H1 (cell line): ENCODE results near the gene SH3BP2. TPM values are rescaled to one million over a fixed set of nuclear protein-coding genes. Genes with fewer than 3 reads are reported as not detected.

Experiments
- CTCF ChIA-PET: fragments of 300-600 bp; sonication (Branson Sonifier 250); formaldehyde crosslinking; loops from one replicate; lab custom pipeline; 2021; ENCODE audit not compliant: partially characterized antibody; lab: Charles Lee
- POLR2A ChIA-PET: fragments of 300-600 bp; sonication (Branson Sonifier 250); formaldehyde crosslinking; loops from one replicate; lab custom pipeline; 2021; ENCODE audit warnings: inconsistent platforms; ENCODE audit not compliant: partially characterized antibody; lab: Charles Lee
- DNase-seq, 2 experiments: peaks; one replicate each; pipeline versions ENCODE4 v3.0.0 to v3.0.0-alpha.2; 2010 to 2022; ENCODE audit warnings: low spot score in 2 of 2, low read depth in 1 of 2, mixed read lengths in 1 of 2
- FAIRE-seq: peaks from 2 replicates; lab custom pipeline; 2011; peaks lifted over from hg19 to GRCh38; lab: Jason Lieb, UNC
- H2AFZ ChIP-seq: 2 replicates; pipeline ENCODE4 v1.8.1; 2012; ENCODE audit warnings: low read length, inconsistent platforms
- H2AK5ac ChIP-seq: 2 replicates; pipeline ENCODE4 v1.6.1; 2013; ENCODE audit warnings: low read depth, low read length
- H2BK120ac ChIP-seq: replicated peaks from 2 replicates; pipeline ENCODE3; 2013; ENCODE audit warnings: low read depth, low read length, inconsistent platforms
- H2BK12ac ChIP-seq: 2 replicates; pipeline ENCODE4 v1.6.1; 2013; ENCODE audit warnings: low read depth, low read length
- H2BK15ac ChIP-seq: 2 replicates; pipeline ENCODE4 v1.6.1; 2013; ENCODE audit warnings: low read length
- H2BK20ac ChIP-seq: 2 replicates; pipeline ENCODE4 v1.6.1; 2013; ENCODE audit warnings: low read length
- H2BK5ac ChIP-seq: 2 replicates; pipeline ENCODE4 v1.6.1; 2013; ENCODE audit warnings: low read depth, low read length
- H3K14ac ChIP-seq: 2 replicates; pipeline ENCODE4 v1.6.1; 2013; ENCODE audit warnings: inconsistent platforms; ENCODE audit not compliant: insufficient read length
- H3K18ac ChIP-seq: 2 replicates; pipeline ENCODE4 v1.6.1; 2013; ENCODE audit warnings: low read length; ENCODE audit errors: extremely low read depth
- H3K23ac ChIP-seq: 2 replicates; pipeline ENCODE4 v1.6.1; 2013; ENCODE audit warnings: inconsistent platforms; ENCODE audit not compliant: insufficient read length
- H3K23me2 ChIP-seq: 2 replicates; pipeline ENCODE4 v1.6.1; 2013; ENCODE audit warnings: low read depth, low read length
- H3K27ac ChIP-seq: 2 replicates; pipeline ENCODE4 v1.6.1; 2011; ENCODE audit warnings: low read depth, low read length, inconsistent platforms
- H3K27me3 ChIP-seq, 4 experiments: replicated peaks in 1 of 4; 1 replicate in 1 of 4; 2 replicates in 3 of 4; pipeline versions ENCODE4 v1.6.1 to v1.8.1; 2011 to 2013; ENCODE audit warnings: low read length in 3 of 4, mild to moderate bottlenecking in 3 of 4, inconsistent platforms in 2 of 4, mixed read lengths in 2 of 4, moderate library complexity in 1 of 4; ENCODE audit not compliant: control insufficient read depth in 3 of 4, insufficient read depth in 3 of 4; ENCODE audit errors: extremely low read depth in 1 of 4
- H3K36me3 ChIP-seq, 4 experiments: 2 replicates each; pipeline versions ENCODE4 v1.6.1 to v1.8.1; 2011 to 2013; ENCODE audit warnings: mild to moderate bottlenecking in 4 of 4, low read length in 3 of 4, moderate library complexity in 2 of 4, control low read depth in 1 of 4, inconsistent platforms in 1 of 4; ENCODE audit not compliant: insufficient read depth in 4 of 4, control insufficient read depth in 2 of 4
- H3K4ac ChIP-seq: replicated peaks from 2 replicates; pipeline ENCODE3; 2013; ENCODE audit warnings: low read length, low read depth, mixed read lengths, inconsistent platforms; ENCODE audit not compliant: insufficient read length
- H3K4me1 ChIP-seq, 4 experiments: replicated peaks in 1 of 4; 1 replicate in 1 of 4; 2 replicates in 3 of 4; pipeline versions ENCODE4 v1.6.1 to v1.8.1; 2011 to 2013; ENCODE audit warnings: low read length in 3 of 4, inconsistent platforms in 2 of 4, mixed read lengths in 1 of 4; ENCODE audit not compliant: insufficient read depth in 4 of 4, control insufficient read depth in 3 of 4
- H3K4me2 ChIP-seq, 2 experiments: 2 replicates each; pipeline versions ENCODE4 v1.6.1 to v1.8.1; 2011 to 2013; ENCODE audit warnings: low read depth in 2 of 2, low read length in 2 of 2, control low read depth in 1 of 2, inconsistent platforms in 1 of 2, mild to moderate bottlenecking in 1 of 2; ENCODE audit not compliant: insufficient read depth in 1 of 2
- H3K4me3 ChIP-seq, 4 experiments: fragments of 200-600, 300-600 bp in 1 of 4; sonication (generic), shearing (Covaris generic), sonication (Bioruptor Twin) in 1 of 4; 2 replicates each; pipeline versions ENCODE4 v1.5.1 to v1.8.1; 2011 to 2016; ENCODE audit warnings: low read length in 4 of 4, low read depth in 3 of 4, control low read depth in 2 of 4, inconsistent platforms in 2 of 4, mild to moderate bottlenecking in 2 of 4, mixed read lengths in 1 of 4, moderate library complexity in 1 of 4; ENCODE audit not compliant: insufficient read depth in 2 of 4; ENCODE audit errors: extremely low read depth in 1 of 4
- H3K56ac ChIP-seq: replicated peaks from 2 replicates; pipeline ENCODE3; 2013; ENCODE audit warnings: low read depth, mild to moderate bottlenecking, mixed read lengths, low read length, inconsistent platforms; ENCODE audit not compliant: insufficient read length
- H3K79me1 ChIP-seq: 2 replicates; pipeline ENCODE4 v1.6.1; 2013; ENCODE audit warnings: low read depth, low read length, control low read depth
- H3K79me2 ChIP-seq, 2 experiments: 2 replicates each; pipeline versions ENCODE4 v1.6.1 to v1.8.1; 2012 to 2013; ENCODE audit warnings: low read length in 2 of 2, mild to moderate bottlenecking in 2 of 2, inconsistent platforms in 1 of 2; ENCODE audit not compliant: insufficient read depth in 2 of 2, control insufficient read depth in 1 of 2
- H3K9ac ChIP-seq, 4 experiments: replicated peaks in 1 of 4; 1 replicate in 1 of 4; 2 replicates in 3 of 4; pipeline versions ENCODE4 v1.6.1 to v1.8.1; 2011 to 2013; ENCODE audit warnings: low read depth in 3 of 4, low read length in 3 of 4, control low read depth in 2 of 4, mild to moderate bottlenecking in 2 of 4, moderate library complexity in 2 of 4, inconsistent platforms in 1 of 4; ENCODE audit errors: extremely low read depth in 1 of 4
- H3K9me3 ChIP-seq, 2 experiments: 2 replicates each; pipeline versions ENCODE4 v1.6.1 to v1.8.1; 2012 to 2013; ENCODE audit warnings: mild to moderate bottlenecking in 2 of 2, moderate library complexity in 2 of 2, control low read depth in 1 of 2, inconsistent platforms in 1 of 2, low read depth in 1 of 2, low read length in 1 of 2, mixed read lengths in 1 of 2; ENCODE audit not compliant: insufficient read depth in 2 of 2
- H4K20me1 ChIP-seq, 2 experiments: replicated peaks in 1 of 2; 2 replicates each; pipeline versions ENCODE3 to v1.8.1; 2011 to 2013; ENCODE audit warnings: inconsistent platforms in 2 of 2, low read length in 2 of 2, mild to moderate bottlenecking in 1 of 2; ENCODE audit not compliant: insufficient read depth in 2 of 2, control insufficient read depth in 1 of 2
- H4K5ac ChIP-seq: 2 replicates; pipeline ENCODE4 v1.6.1; 2013; ENCODE audit warnings: low read length, low read depth, mixed read lengths, inconsistent platforms; ENCODE audit not compliant: insufficient read length
- H4K8ac ChIP-seq: 2 replicates; pipeline ENCODE4 v1.8.0; 2013; ENCODE audit warnings: mild to moderate bottlenecking, moderate library complexity, low read length, inconsistent platforms; ENCODE audit not compliant: insufficient read depth; ENCODE audit errors: extremely low read depth
- H4K91ac ChIP-seq: replicated peaks from 2 replicates; pipeline ENCODE3; 2013; ENCODE audit warnings: low read length, mixed read lengths, inconsistent platforms; ENCODE audit not compliant: insufficient read length
- CBX8 ChIP-seq: fragments of 300-800, 300-1000 bp; sonication (generic); IDR thresholded peaks from 2 replicates; pipeline ENCODE4 v1.7.1; 2016; ENCODE audit warnings: low read depth, low read length, borderline replicate concordance
- EZH2 ChIP-seq: fragments of 200-600 bp; sonication (generic); IDR thresholded peaks from 2 replicates; pipeline ENCODE4 v1.7.1; 2012; ENCODE audit warnings: low read depth, mild to moderate bottlenecking, moderate library complexity, low read length, inconsistent platforms; ENCODE audit not compliant: severe bottlenecking
- JUND ChIP-seq: IDR thresholded peaks from 2 replicates; pipeline ENCODE4 v1.6.1; 2011; ENCODE audit warnings: mild to moderate bottlenecking, improper control_type of control experiment, low read length
- KDM5A ChIP-seq: fragments of 200-600 bp; IDR thresholded peaks from 2 replicates; pipeline ENCODE4 v1.7.1; 2012; ENCODE audit warnings: mild to moderate bottlenecking, low read length, inconsistent platforms, mixed read lengths
- POLR2A ChIP-seq, 2 experiments: IDR thresholded peaks; 1 replicate in 1 of 2; 2 replicates in 1 of 2; pipeline ENCODE4 v1.6.1; 2011; ENCODE audit warnings: low read depth in 2 of 2, low read length in 2 of 2, mild to moderate bottlenecking in 2 of 2; ENCODE audit errors: control extremely low read depth in 1 of 2
- RBBP5 ChIP-seq: IDR thresholded peaks from 2 replicates; pipeline ENCODE4 v1.7.1; 2012; ENCODE audit warnings: low read depth, mild to moderate bottlenecking, inconsistent platforms, low read length, moderate library complexity, borderline replicate concordance
- USF2 ChIP-seq: IDR thresholded peaks from 2 replicates; pipeline ENCODE4 v1.6.1; 2011; ENCODE audit warnings: low read length, improper control_type of control experiment
- YY1 ChIP-seq: IDR thresholded peaks from 2 replicates; pipeline ENCODE4 v1.6.1; 2011; ENCODE audit warnings: low read depth, mild to moderate bottlenecking, low read length
- WGBS, 2 experiments: shearing (Covaris generic) in 1 of 2; methylation state at CpG; one replicate each; pipeline versions ENCODE4 v1.1.6 to v1.1.7; 2013 to 2015; ENCODE audit warnings: low lambda C conversion rate in 2 of 2, mixed read lengths in 2 of 2, inconsistent platforms in 1 of 2, low coverage in 1 of 2, missing lambda C conversion rate in 1 of 2; ENCODE audit not compliant: insufficient replicate concordance in 2 of 2, insufficient coverage in 1 of 2, insufficient read length in 1 of 2; ENCODE audit errors: extremely low coverage in 1 of 2, missing lambda C conversion rate in 1 of 2; 5-methylcytosine and 5-hydroxymethylcytosine counted together
- polyA plus RNA-seq, 7 experiments: library from polyadenylated mRNA; depleted of rRNA in 3 of 7; stranded (reverse) in 5 of 7; unstranded in 2 of 7; fragments of >200 nt in 5 of 7; fragments of 200-250 nt in 2 of 7; gene quantifications; 1 replicate in 5 of 7; 2 replicates in 1 of 7; 4 replicates in 1 of 7; pipeline versions ENCODE4 v1.2.1 to v1.2.3, GENCODE V29; 2011 to 2013; ENCODE audit warnings: missing spikeins in 2 of 7, mixed read lengths in 2 of 7
- total RNA-seq: library from RNA; stranded (reverse); fragmentation: NEBNext Ultra II Directional; extraction: Animal tissue kit (Norgen Biotek cat#: 25700); gene quantifications from 2 replicates; pipeline ENCODE4 v1.2.1, GENCODE V29; 2021

SH3BP2 gene
- total and polyA plus RNA-seq, 2 of the 8 experiments (the other 6 are each of a cell fraction or from before 2014, with no cell fraction given), result 27.4 to 31.4 TPM

GRCh38 chr4:2768124-2768523 is 24.8 kb upstream of the SH3BP2 start:
- Histone ChIP-seq H3K18ac (peak overlapping the region; percentile 32; the same call in 1 of the 2 replicates), H2AFZ (no peak overlapping the region), H3K36me3 (no peaks in the 10 kb centered on the region), H4K20me1 (no peaks in the 10 kb centered on the region), H3K79me2 (no peaks in the 10 kb centered on the region), H3K27me3 (0 out of 7 replicates have a peak, but pooled peaks cover 0 to 2% (median under 1%) of the 10 kb centered on the region in 4 experiments), H3K9me3 (no peaks in the 10 kb centered on the region), H3K4me2 (no peak overlapping the region), H4K91ac (peak overlapping the region; percentile 65), H4K8ac (no peak overlapping the region), H3K23ac (no peak overlapping the region), H3K14ac (no peak overlapping the region), H3K56ac (no peak overlapping the region), H3K4me3 (no peak overlapping the region), H2BK12ac (peak overlapping the region; percentile 87; the same call in 1 of the 2 replicates), H2AK5ac (no peak overlapping the region), H2BK15ac (peak overlapping the region; percentile 92; the same call in 1 of the 2 replicates), H2BK20ac (peak overlapping the region; percentile 95; the same call in 1 of the 2 replicates), H3K27ac (no peak overlapping the region), H3K4me1 (peaks cover 0 to 7% (median 6%) of the 10 kb centered on the region in 4 experiments; a peak in 6 of 7 replicates), H3K23me2 (no peaks in the 10 kb centered on the region; the same call in 1 of the 2 replicates), H4K5ac (no peak overlapping the region), H3K9ac (no peak overlapping the region), H3K4ac (no peak overlapping the region), H2BK5ac (no peak overlapping the region), H3K79me1 (no peaks in the 10 kb centered on the region), H2BK120ac (no peak overlapping the region)
- FAIRE-seq (no peak), DNase-seq (no peak)
- POLR2A ChIA-PET, result interaction anchor here (1.0 to 2.9 kb wide), 5 partner anchors 10 to 168 kb away, joined by 3 to 16 read pairs (median 4); no protein-coding TSS in a partner anchor
- 93% methylated on average over 9 of the region's 9 CpGs; no CpG with 5 or more reads in 1 of the 2 experiments for WGBS, 2 experiments
- CTCF ChIA-PET, result interaction anchor here (0.6 to 2.5 kb wide), 4 partner anchors 16 to 463 kb away, joined by 3 to 6 read pairs (median 4); no protein-coding TSS in a partner anchor
- TF ChIP-seq EZH2, result no peak
- no peak for TF ChIP-seq YY1
- TF ChIP-seq JUND, result no peak
- no peak for TF ChIP-seq POLR2A (IDR thresholded peaks at IDR 0.05; ENCODE audit: control extremely low read depth in 1 of 2, low read depth in 2 of 2, low read length in 2 of 2)
- no peak for TF ChIP-seq USF2
- no peak for TF ChIP-seq RBBP5
- TF ChIP-seq CBX8, result no peak
- TF ChIP-seq KDM5A, result no peak
